IMR-90 (cell line): ENCODE measurements around the gene OR10A7. TPM values are rescaled to one million over a fixed set of nuclear protein-coding genes. Genes with fewer than 3 reads are reported as not detected.

Experiments
- ATAC-seq: fragments of 200-7000 bp; cut with Tn5 transposase; 2 replicates; pipeline ENCODE4 v1.9.1; 2020; ENCODE audit warnings: low read depth, mild to moderate bottlenecking, moderate library complexity
- BruUV-seq: library from RNA; stranded (reverse); fragments of 400-500 nt; replicated peaks from 2 replicates; lab custom pipeline; 2021; lab: Mats Ljungman, UMichigan
- CTCF ChIA-PET: fragments of 300-600 bp; formaldehyde crosslinking; extraction: SDS; loops from one replicate; lab custom pipeline; 2021; ENCODE audit warnings: antibody characterized with exemption; lab: Yijun Ruan, JAX
- POLR2A ChIA-PET: fragments of 300-600 bp; sonication (Branson Sonifier 250); formaldehyde crosslinking; loops from one replicate; lab custom pipeline; 2022; ENCODE audit warnings: antibody characterized with exemption; ENCODE audit not compliant: unreplicated experiment; lab: Charles Lee
- DNase-seq: peaks from one replicate; pipeline ENCODE4 v3.0.0; 2013
- H2AFZ ChIP-seq: replicated peaks from 2 replicates; pipeline ENCODE3; 2013; ENCODE audit warnings: low read length, mild to moderate bottlenecking; ENCODE audit not compliant: poor library complexity
- H2AK5ac ChIP-seq: 2 replicates; pipeline ENCODE4 v1.6.1; 2013; ENCODE audit warnings: low read depth, low read length, inconsistent platforms
- H2AK9ac ChIP-seq: replicated peaks from 2 replicates; pipeline ENCODE3; 2013; ENCODE audit warnings: mild to moderate bottlenecking, low read depth, low read length, moderate library complexity; ENCODE audit not compliant: poor library complexity
- H2BK120ac ChIP-seq: 2 replicates; pipeline ENCODE4 v1.6.1; 2013; ENCODE audit warnings: low read depth, low read length, inconsistent platforms
- H2BK15ac ChIP-seq: 3 replicates; pipeline ENCODE4 v1.6.1; 2013; ENCODE audit warnings: low read depth, low read length, inconsistent platforms
- H2BK20ac ChIP-seq: 2 replicates; pipeline ENCODE4 v1.6.1; 2013; ENCODE audit warnings: low read depth, mild to moderate bottlenecking, inconsistent platforms, low read length, moderate library complexity
- H2BK5ac ChIP-seq: 2 replicates; pipeline ENCODE4 v1.6.1; 2013; ENCODE audit warnings: mild to moderate bottlenecking, low read depth, low read length, inconsistent platforms; ENCODE audit not compliant: poor library complexity, severe bottlenecking
- H3K14ac ChIP-seq: replicated peaks from 2 replicates; pipeline ENCODE4 v1.6.1; 2013; ENCODE audit warnings: low read depth, low read length, inconsistent platforms
- H3K18ac ChIP-seq: 2 replicates; pipeline ENCODE4 v1.6.1; 2013; ENCODE audit warnings: low read depth, low read length, control low read depth
- H3K23ac ChIP-seq: 2 replicates; pipeline ENCODE4 v1.6.1; 2013; ENCODE audit warnings: low read depth, low read length, inconsistent platforms
- H3K27ac ChIP-seq: 2 replicates; pipeline ENCODE4 v1.5.1; 2013; ENCODE audit warnings: mild to moderate bottlenecking, control low read depth, low read length; ENCODE audit not compliant: insufficient read depth
- H3K27me3 ChIP-seq: 2 replicates; pipeline ENCODE4 v1.6.1; 2013; ENCODE audit warnings: low read length; ENCODE audit not compliant: control insufficient read depth, insufficient read depth
- H3K36me3 ChIP-seq: 2 replicates; pipeline ENCODE4 v1.6.1; 2013; ENCODE audit warnings: low read length, mixed read lengths; ENCODE audit not compliant: control insufficient read depth, insufficient read depth
- H3K4ac ChIP-seq: 2 replicates; pipeline ENCODE4 v1.6.1; 2013; ENCODE audit warnings: low read depth, low read length, inconsistent platforms
- H3K4me1 ChIP-seq: 2 replicates; pipeline ENCODE4 v1.6.1; 2013; ENCODE audit warnings: low read length, mixed read lengths; ENCODE audit not compliant: control insufficient read depth, insufficient read depth
- H3K4me2 ChIP-seq: 2 replicates; pipeline ENCODE4 v1.6.1; 2013; ENCODE audit warnings: low read depth, mild to moderate bottlenecking, control low read depth, low read length, moderate library complexity
- H3K4me3 ChIP-seq: 2 replicates; pipeline ENCODE4 v1.5.1; 2013; ENCODE audit warnings: low read depth, mild to moderate bottlenecking, control low read depth, low read length, moderate library complexity; ENCODE audit not compliant: insufficient read depth
- H3K56ac ChIP-seq: 2 replicates; pipeline ENCODE4 v1.6.1; 2013; ENCODE audit warnings: low read length, inconsistent platforms; ENCODE audit not compliant: insufficient read depth; ENCODE audit errors: extremely low read depth
- H3K79me1 ChIP-seq, 2 experiments: 2 replicates each; pipeline ENCODE4 v1.6.1; 2013; ENCODE audit warnings: low read length in 2 of 2, inconsistent platforms in 1 of 2, low read depth in 1 of 2
- H3K9ac ChIP-seq: 2 replicates; pipeline ENCODE4 v1.6.1; 2013; ENCODE audit warnings: low read depth, low read length, control low read depth
- H3K9me1 ChIP-seq: 2 replicates; pipeline ENCODE4 v1.6.1; 2013; ENCODE audit warnings: low read length, inconsistent platforms; ENCODE audit not compliant: insufficient read depth
- H3K9me3 ChIP-seq: 2 replicates; pipeline ENCODE4 v1.6.1; 2013; ENCODE audit warnings: low read length; ENCODE audit not compliant: control insufficient read depth, insufficient read depth
- H4K20me1 ChIP-seq: 2 replicates; pipeline ENCODE4 v1.6.1; 2013; ENCODE audit warnings: low read length, inconsistent platforms; ENCODE audit not compliant: insufficient read depth
- H4K5ac ChIP-seq: 2 replicates; pipeline ENCODE4 v1.6.1; 2013; ENCODE audit warnings: mild to moderate bottlenecking, low read depth, low read length, control low read depth
- H4K8ac ChIP-seq, 2 experiments: 2 replicates each; pipeline ENCODE4 v1.6.1; 2013; ENCODE audit warnings: low read depth in 2 of 2, low read length in 2 of 2, control low read depth in 1 of 2, inconsistent platforms in 1 of 2
- H4K91ac ChIP-seq: 2 replicates; pipeline ENCODE4 v1.6.1; 2013; ENCODE audit warnings: low read depth, low read length, inconsistent platforms; ENCODE audit not compliant: insufficient read depth
- BHLHE40 ChIP-seq: fragments of 150-350 bp; IDR thresholded peaks from 2 replicates; pipeline ENCODE4 v1.6.1; 2016; ENCODE audit warnings: mild to moderate bottlenecking, low read depth, low read length
- CEBPB ChIP-seq: IDR thresholded peaks from 2 replicates; pipeline ENCODE4 v1.6.1; 2012; ENCODE audit warnings: low read depth, low read length, improper control_type of control experiment
- MXI1 ChIP-seq: IDR thresholded peaks from 2 replicates; pipeline ENCODE4 v1.6.1; 2012; ENCODE audit warnings: low read depth, mild to moderate bottlenecking, low read length, moderate library complexity, borderline replicate concordance
- NFE2L2 ChIP-seq: fragments of 150-350 bp; IDR thresholded peaks from 2 replicates; pipeline ENCODE4 v1.6.1; 2016; ENCODE audit warnings: low read depth, mild to moderate bottlenecking, low read length
- POLR2A ChIP-seq: IDR thresholded peaks from 2 replicates; pipeline ENCODE4 v1.6.1; 2012; ENCODE audit warnings: mild to moderate bottlenecking, low read depth, low read length
- RAD21 ChIP-seq: IDR thresholded peaks from 2 replicates; pipeline ENCODE4 v1.6.1; 2012; ENCODE audit warnings: low read length, improper control_type of control experiment
- RCOR1 ChIP-seq: IDR thresholded peaks from 2 replicates; pipeline ENCODE4 v1.6.1; 2012; ENCODE audit warnings: mild to moderate bottlenecking, low read length, improper control_type of control experiment; ENCODE audit not compliant: insufficient replicate concordance
- WGBS, 2 experiments: methylation state at CpG; one replicate each; pipeline versions ENCODE4 v1.1.5 to v1.1.7; 2013; ENCODE audit warnings: missing lambda C conversion rate in 2 of 2; ENCODE audit not compliant: insufficient read length in 1 of 2; ENCODE audit errors: extremely low coverage in 2 of 2; 5-methylcytosine and 5-hydroxymethylcytosine counted together
- dilution Hi-C: fragments of 300-500 bp; cut with HindIII; formaldehyde crosslinking; loops from one replicate; pipeline ENCODE4 v1.14.3; 2018; ENCODE audit warnings: low sequenced_read_pairs; ENCODE audit not compliant: unreplicated experiment
- in situ Hi-C: fragments of 300-500 bp; cut with MboI; formaldehyde crosslinking; loops from 3 replicates; pipeline ENCODE4 v1.14.3; 2019; ENCODE audit warnings: low sequenced_read_pairs, inconsistent platforms, mixed read lengths
- intact Hi-C: fragments of 100-400 bp; cut with micrococcal nuclease; formaldehyde crosslinking; loops from 2 replicates; pipeline ENCODE4 v1.10.0; 2022
- polyA plus RNA-seq, 3 experiments: library from polyadenylated mRNA; depleted of rRNA; stranded (reverse); fragments of >200 nt; gene quantifications; 2 replicates each; pipeline ENCODE4 v1.2.3, GENCODE V29; 2012; ENCODE audit warnings: low replicate concordance in 1 of 3
- total RNA-seq: library from RNA; depleted of rRNA; stranded (reverse); fragments of >200 nt; gene quantifications from 2 replicates; pipeline ENCODE4 v1.2.3, GENCODE V29; 2012
- TF ChIP-seq, protein P1 (sequence below): fragments of 150-350 bp; IDR thresholded peaks from 2 replicates; pipeline ENCODE4 v1.6.1; 2016; ENCODE audit warnings: low read depth, mild to moderate bottlenecking, low read length, moderate library complexity, borderline replicate concordance
- TF ChIP-seq, protein P2 (sequence below): fragments of 150-350 bp; IDR thresholded peaks from 2 replicates; pipeline ENCODE4 v1.6.1; 2017; ENCODE audit warnings: mild to moderate bottlenecking, antibody characterized with exemption, low read length, low read depth

OR10A7 gene
- total and polyA plus RNA-seq, 2 of the 4 experiments (the other 2 are of a cell fraction) = not detected

DNA sequence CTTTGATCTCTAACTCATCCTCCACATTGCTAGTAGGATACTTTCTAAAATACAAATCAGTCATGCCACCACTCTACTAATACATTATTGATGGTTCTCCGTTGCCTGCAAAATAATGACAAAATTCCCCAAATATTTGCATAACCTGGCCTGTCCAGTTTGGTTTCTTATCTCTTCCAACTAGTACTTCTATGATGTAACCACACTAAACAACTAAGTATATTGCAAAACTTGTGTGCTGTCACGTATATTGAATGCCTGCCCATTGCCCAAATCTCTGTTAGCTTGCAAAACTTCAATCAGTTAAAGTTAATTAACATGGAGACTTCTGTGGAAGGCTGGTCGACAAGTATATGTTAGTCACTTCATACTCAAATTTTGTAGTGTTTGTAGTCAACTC, 30.1 kb downstream of the OR10A7 start:
- no peak overlapping the region for H2AK9ac ChIP-seq
- no peak overlapping the region for H2BK20ac ChIP-seq
- in situ Hi-C loops = no loop called here
- no peak for ATAC-seq
- H3K9me1 ChIP-seq = no peaks in the 10 kb centered on the region
- no peaks in the 10 kb centered on the region for H3K4me1 ChIP-seq
- no peak overlapping the region for H3K56ac ChIP-seq
- H2BK5ac ChIP-seq = no peak overlapping the region
- no peaks in the 10 kb centered on the region for H3K79me1 ChIP-seq
- no peak for DNase-seq
- ChIA-PET CTCF (no interaction called here), POLR2A (no interaction called here)
- no peak overlapping the region for H3K27ac ChIP-seq
- no peak overlapping the region for H3K9ac ChIP-seq
- H3K36me3 ChIP-seq = no peaks in the 10 kb centered on the region
- no TSS peak for BruUV-seq
- no peaks in the 10 kb centered on the region for H3K27me3 ChIP-seq
- H3K23ac ChIP-seq = no peak overlapping the region
- H3K4ac ChIP-seq = no peak overlapping the region
- no peak overlapping the region for H2BK120ac ChIP-seq
- no peak overlapping the region for H3K14ac ChIP-seq
- no peak overlapping the region for H2AK5ac ChIP-seq
- no peak overlapping the region for H3K4me3 ChIP-seq
- H4K8ac ChIP-seq = no peak overlapping the region
- H2BK15ac ChIP-seq = no peak overlapping the region
- WGBS, 2 experiments = 14% methylated on average over 1 of the region's 3 CpGs; no CpG with 5 or more reads in 1 of the 2 experiments
- no peak overlapping the region for H2AFZ ChIP-seq
- H4K5ac ChIP-seq = no peak overlapping the region
- dilution Hi-C loops = no loop called here
- H3K9me3 ChIP-seq = no peaks in the 10 kb centered on the region
- no peak overlapping the region for H4K91ac ChIP-seq
- H4K20me1 ChIP-seq = no peaks in the 10 kb centered on the region
- TF ChIP-seq, protein P1, sequence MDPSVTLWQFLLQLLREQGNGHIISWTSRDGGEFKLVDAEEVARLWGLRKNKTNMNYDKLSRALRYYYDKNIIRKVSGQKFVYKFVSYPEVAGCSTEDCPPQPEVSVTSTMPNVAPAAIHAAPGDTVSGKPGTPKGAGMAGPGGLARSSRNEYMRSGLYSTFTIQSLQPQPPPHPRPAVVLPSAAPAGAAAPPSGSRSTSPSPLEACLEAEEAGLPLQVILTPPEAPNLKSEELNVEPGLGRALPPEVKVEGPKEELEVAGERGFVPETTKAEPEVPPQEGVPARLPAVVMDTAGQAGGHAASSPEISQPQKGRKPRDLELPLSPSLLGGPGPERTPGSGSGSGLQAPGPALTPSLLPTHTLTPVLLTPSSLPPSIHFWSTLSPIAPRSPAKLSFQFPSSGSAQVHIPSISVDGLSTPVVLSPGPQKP = no peak
- TF ChIP-seq POLR2A (no peak), RCOR1 (no peak), CEBPB (no peak), BHLHE40 (no peak), RAD21 (no peak), NFE2L2 (no peak), MXI1 (no peak)
- TF ChIP-seq, protein P2, sequence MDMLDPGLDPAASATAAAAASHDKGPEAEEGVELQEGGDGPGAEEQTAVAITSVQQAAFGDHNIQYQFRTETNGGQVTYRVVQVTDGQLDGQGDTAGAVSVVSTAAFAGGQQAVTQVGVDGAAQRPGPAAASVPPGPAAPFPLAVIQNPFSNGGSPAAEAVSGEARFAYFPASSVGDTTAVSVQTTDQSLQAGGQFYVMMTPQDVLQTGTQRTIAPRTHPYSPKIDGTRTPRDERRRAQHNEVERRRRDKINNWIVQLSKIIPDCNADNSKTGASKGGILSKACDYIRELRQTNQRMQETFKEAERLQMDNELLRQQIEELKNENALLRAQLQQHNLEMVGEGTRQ = no peak
- intact Hi-C loops = no loop called here
- no peak overlapping the region for H3K18ac ChIP-seq
- no peak overlapping the region for H3K4me2 ChIP-seq
